Right cardiac atrium (tissue), 5 donors: ENCODE data around the gene TRIM24. TPM values are rescaled to one million over a fixed set of nuclear protein-coding genes. Genes with fewer than 3 reads are reported as not detected.

Source experiments
- ATAC-seq, 2 donors: fragments of 200-7000 bp; cut with Tn5 transposase; one replicate each; pipeline versions ENCODE4 v1.8.0 to v1.9.1; 2020; ENCODE audit warnings: moderate library complexity in 2 of 2, mild to moderate bottlenecking in 1 of 2
- DNase-seq, 3 donors: peaks; one replicate each; pipeline ENCODE4 v3.0.0-alpha.2; 2020
- H3K27ac ChIP-seq: one replicate; pipeline ENCODE4 v1.5.1; 2013; ENCODE audit warnings: mild to moderate bottlenecking, low read length, control low read depth, moderate library complexity
- H3K27me3 ChIP-seq: one replicate; pipeline ENCODE4 v1.6.1; 2013; ENCODE audit not compliant: control insufficient read depth, insufficient read depth
- H3K4me1 ChIP-seq: one replicate; pipeline ENCODE4 v1.6.1; 2013; ENCODE audit warnings: low read length; ENCODE audit not compliant: control insufficient read depth, insufficient read depth
- H3K4me3 ChIP-seq: one replicate; pipeline ENCODE4 v1.5.1; 2013; ENCODE audit warnings: low read length, control low read depth
- H3K9me3 ChIP-seq: one replicate; pipeline ENCODE4 v1.6.1; 2013; ENCODE audit warnings: low read length; ENCODE audit not compliant: control insufficient read depth
- WGBS: extraction: QIAGEN DNeasy Blood & Tissue Kit; methylation state at CpG from one replicate; pipeline ENCODE4 v1.1.7; 2013; 5-methylcytosine and 5-hydroxymethylcytosine counted together
- intact Hi-C, 4 donors: fragments of 100-400 bp; cut with DNase I; formaldehyde crosslinking; loops; one replicate each; pipeline versions ENCODE4 v1.11.0 to v1.14.0; 2022 to 2023
- polyA plus RNA-seq: library from polyadenylated mRNA; stranded (reverse); fragments of 200-250 nt; gene quantifications from one replicate; pipeline ENCODE4 v1.2.3, GENCODE V29; 2013
- total RNA-seq, 4 donors: library from RNA; stranded (reverse); fragmentation: NEBNext Ultra II Directional; extraction: Animal tissue kit (Norgen Biotek cat#: 25700); gene quantifications; one replicate each; pipeline ENCODE4 v1.2.1, GENCODE V29; 2021
- donor health status: healthy with polysubstance abuse.
- donor health status: DM: no; HTN: yes; CAD: no.
- donor health status: DM: no; HTN: no; CAD: no.
- donor health status: DM: no; HTN: yes; CAD: no; lungs with severe emphysema.
- donor health status: DM: yes; HTN: yes; CAD: no.

TRIM24 gene
- total and polyA plus RNA-seq, 5 donors, result 9.4 to 18.7 (median 18.5) TPM

- Histone ChIP-seq H3K4me3 (no peak overlapping the region), H3K9me3 (no peaks in the 10 kb centered on the region), H3K27ac (no peak overlapping the region), H3K4me1 (no peaks in the 10 kb centered on the region), H3K27me3 (no peaks in the 10 kb centered on the region)
- 80% methylated on average over 2 of the region's 2 CpGs for WGBS
- intact Hi-C loops, result no loop called here
- ATAC-seq (no peak), DNase-seq (no peak)
Observed at GRCh38 chr7:138434597-138435019, 25.5 kb upstream of the TRIM24 start.

DNA sequence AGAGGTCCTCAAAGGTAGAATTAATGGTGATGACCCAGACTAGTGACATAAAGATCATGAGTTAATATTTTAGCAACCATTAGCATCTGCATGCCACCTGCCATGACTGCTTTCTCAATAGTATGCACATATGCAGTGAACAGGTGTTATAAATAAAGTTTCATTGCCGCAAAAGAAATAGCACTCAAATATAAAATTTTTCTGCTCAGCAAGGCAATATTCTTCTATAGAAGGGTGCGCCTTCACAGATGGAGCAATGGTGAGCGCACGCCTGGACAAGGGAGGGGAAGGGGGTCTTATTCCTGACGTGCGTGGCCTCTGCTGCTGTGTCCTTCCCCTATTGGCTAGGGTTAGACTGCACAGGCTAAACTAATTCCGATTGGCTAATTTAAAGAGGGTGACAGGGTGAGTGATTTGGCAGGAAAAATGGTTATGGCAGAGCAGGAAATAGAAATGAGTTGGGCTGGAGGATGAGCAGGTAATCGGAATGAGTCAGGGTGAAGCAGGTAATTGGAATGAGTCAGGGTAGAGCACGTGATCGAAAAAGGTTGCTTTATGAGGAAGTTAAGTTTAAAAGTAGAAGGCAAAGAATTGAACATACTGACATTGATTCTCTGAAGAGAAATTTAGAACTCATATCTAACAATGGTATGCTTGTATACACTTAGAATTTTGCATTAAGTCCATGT lies 24.7 kb upstream of the TRIM24 start:
- Histone ChIP-seq H3K27me3 (no peaks in the 10 kb centered on the region), H3K27ac (no peak overlapping the region), H3K4me1 (no peaks in the 10 kb centered on the region), H3K4me3 (no peak overlapping the region), H3K9me3 (no peaks in the 10 kb centered on the region)
- DNase-seq (no peak), ATAC-seq (no peak)
- 96% methylated on average over 10 of the region's 10 CpGs for WGBS
- intact Hi-C loops, result no loop called here

DNA sequence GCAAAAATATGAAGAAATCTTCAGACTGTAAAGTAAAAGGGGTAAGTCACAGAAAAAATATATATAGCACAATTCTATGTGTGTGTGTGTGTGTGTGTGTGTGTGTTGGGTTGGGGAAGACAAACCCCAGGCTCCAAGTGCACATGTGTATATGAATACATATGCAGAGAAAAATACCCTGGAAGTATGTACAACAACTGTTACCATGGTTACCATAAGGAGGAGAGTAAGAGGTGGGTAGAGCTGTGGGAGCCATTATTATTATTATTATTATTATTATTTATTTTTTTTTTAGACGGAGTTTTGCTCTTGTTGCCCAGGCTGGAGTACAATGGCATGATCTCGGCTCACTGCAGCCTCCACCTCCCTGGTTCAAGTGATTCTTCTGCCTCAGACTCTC lies 23.7 kb upstream of the TRIM24 start:
- 93% methylated on average over 2 of the region's 2 CpGs for WGBS
- H3K9me3 ChIP-seq, result no peaks in the 10 kb centered on the region
- ATAC-seq (no peak), DNase-seq (no peak)
- intact Hi-C loops, result no loop called here
- H3K4me3 ChIP-seq, result no peak overlapping the region
- no peaks in the 10 kb centered on the region for H3K4me1 ChIP-seq
- no peak overlapping the region for H3K27ac ChIP-seq
- no peaks in the 10 kb centered on the region for H3K27me3 ChIP-seq

GRCh38 chr7:138440460-138440859 lies 19.6 kb upstream of the TRIM24 start:
- H3K4me1 ChIP-seq, result no peaks in the 10 kb centered on the region
- ATAC-seq (no peak), DNase-seq (no peak)
- no peaks in the 10 kb centered on the region for H3K9me3 ChIP-seq
- H3K27me3 ChIP-seq, result no peaks in the 10 kb centered on the region
- intact Hi-C loops, result no loop called here
- no peak overlapping the region for H3K27ac ChIP-seq
- WGBS, result 97% methylated on average over 17 of the region's 17 CpGs
- no peak overlapping the region for H3K4me3 ChIP-seq

- Histone ChIP-seq H3K4me1 (no peaks in the 10 kb centered on the region), H3K27ac (no peak overlapping the region), H3K9me3 (no peaks in the 10 kb centered on the region), H3K27me3 (no peaks in the 10 kb centered on the region), H3K4me3 (no peak overlapping the region)
- DNase-seq (no peak), ATAC-seq (no peak)
- intact Hi-C loops, result no loop called here
- WGBS, result 91% methylated on average over 3 of the region's 3 CpGs
Observed at GRCh38 chr7:138442822-138443221, 17.2 kb upstream of the TRIM24 start.

GRCh38 chr7:138449580-138449979 lies 10.5 kb upstream of the TRIM24 start:
- intact Hi-C loops, result no loop called here
- WGBS, result 91% methylated on average over 6 of the region's 6 CpGs
- H3K4me3 ChIP-seq, result no peak overlapping the region
- no peak for DNase-seq
- no peaks in the 10 kb centered on the region for H3K27me3 ChIP-seq
- H3K27ac ChIP-seq, result no peak overlapping the region
- ATAC-seq, result no peak
- no peaks in the 10 kb centered on the region for H3K4me1 ChIP-seq
- H3K9me3 ChIP-seq, result no peaks in the 10 kb centered on the region

DNA sequence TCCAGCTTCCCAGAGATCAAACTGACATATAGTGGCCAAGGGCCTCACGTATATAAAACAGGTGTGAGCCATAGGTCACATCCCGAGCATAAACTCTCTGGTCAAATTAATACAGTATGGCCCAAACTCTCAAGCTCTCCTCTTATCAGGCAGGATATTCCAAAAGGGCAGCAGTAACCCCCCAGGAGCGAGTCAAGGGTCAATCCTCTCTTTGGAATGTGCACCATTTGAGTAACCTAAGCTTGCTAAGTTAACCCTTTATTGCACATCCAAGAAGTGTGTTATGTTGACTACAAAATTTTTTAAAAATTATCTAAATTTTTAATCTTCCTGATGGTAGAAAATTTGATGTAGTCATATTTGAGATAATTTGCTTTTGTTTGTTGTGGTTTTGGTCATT lies 4.5 kb upstream of the TRIM24 start:
- WGBS, result 65% methylated on average over 3 of the region's 3 CpGs
- no peak for DNase-seq
- Histone ChIP-seq H3K27ac (no peak overlapping the region), H3K4me3 (no peak overlapping the region), H3K4me1 (no peaks in the 10 kb centered on the region), H3K9me3 (no peaks in the 10 kb centered on the region), H3K27me3 (no peaks in the 10 kb centered on the region)
- ATAC-seq, result no peak
- intact Hi-C loops, result no loop called here

DNA sequence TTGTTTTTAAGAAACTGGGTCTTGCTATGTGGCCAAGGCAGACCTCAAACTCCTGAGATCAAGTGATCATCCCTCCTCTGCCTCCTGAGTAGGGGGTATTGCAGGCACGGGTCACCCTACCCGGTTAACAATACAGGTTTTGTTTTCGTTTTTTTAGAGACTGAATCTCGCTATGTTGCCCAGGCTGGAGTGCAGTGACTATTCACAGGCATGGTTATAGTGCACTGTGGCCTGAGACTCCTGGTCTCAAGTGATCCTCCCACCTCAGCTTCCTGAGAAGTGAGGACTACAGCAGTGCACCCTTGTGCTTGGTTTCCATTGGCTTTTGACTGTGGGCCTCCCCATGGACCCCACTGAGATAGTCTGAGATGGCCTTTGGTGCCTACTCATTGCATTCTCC lies 3.8 kb upstream of the TRIM24 start:
- no peaks in the 10 kb centered on the region for H3K4me1 ChIP-seq
- H3K27ac ChIP-seq, result no peak overlapping the region
- no peak for DNase-seq
- no peaks in the 10 kb centered on the region for H3K27me3 ChIP-seq
- no peak overlapping the region for H3K4me3 ChIP-seq
- 90% methylated on average over 4 of the region's 4 CpGs for WGBS
- no peak for ATAC-seq
- intact Hi-C loops, result no loop called here
- no peaks in the 10 kb centered on the region for H3K9me3 ChIP-seq

DNA sequence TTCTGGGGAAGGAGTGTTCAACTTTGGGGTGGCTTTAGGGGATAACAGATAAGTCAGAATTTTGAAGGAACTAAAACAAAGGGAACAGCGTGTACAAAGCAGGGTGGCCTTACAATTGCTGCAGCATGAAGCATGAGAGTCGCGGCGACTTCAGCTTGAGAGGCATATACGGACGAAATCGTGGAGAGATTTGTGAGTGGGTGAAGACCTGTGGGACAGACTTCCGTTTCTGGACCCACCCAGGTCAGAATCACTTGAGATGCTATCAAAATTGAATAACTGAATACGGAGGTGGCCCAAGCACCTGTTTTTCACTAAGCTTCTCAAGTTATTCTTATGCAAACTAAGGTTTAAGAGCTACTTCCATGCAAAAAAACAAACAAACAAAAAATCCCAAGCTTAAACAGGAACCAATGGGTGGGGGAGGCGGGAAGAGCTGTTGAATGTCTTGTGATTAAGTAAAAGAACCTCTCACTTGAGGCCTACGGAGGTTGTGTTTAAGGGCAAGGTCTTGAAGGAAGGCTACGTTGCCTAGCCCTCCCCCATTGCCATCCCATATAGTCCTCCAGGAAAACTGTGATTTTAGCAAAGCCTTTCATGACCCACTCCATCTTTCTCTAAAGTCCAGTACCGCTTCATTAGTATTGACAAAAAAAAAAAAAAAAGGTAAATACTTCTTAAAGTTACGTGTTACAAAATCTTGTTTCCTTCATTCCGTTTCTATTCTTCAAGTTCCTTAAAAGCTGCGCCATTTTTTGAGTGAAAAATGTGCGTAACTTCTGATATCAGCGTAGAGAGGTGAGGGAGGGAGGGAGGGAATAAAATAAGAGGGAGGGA lies 1.3 kb upstream of the TRIM24 start:
- Histone ChIP-seq H3K27ac (no peak overlapping the region), H3K4me3 (no peak overlapping the region), H3K4me1 (no peaks in the 10 kb centered on the region), H3K27me3 (no peaks in the 10 kb centered on the region), H3K9me3 (no peaks in the 10 kb centered on the region)
- DNase-seq, result no peak
- WGBS, result 72% methylated on average over 18 of the region's 18 CpGs
- ATAC-seq, result no peak
- intact Hi-C loops, result no loop called here

GRCh38 chr7:138459413-138460175 lies 465 bp upstream of the TRIM24 start:
- Histone ChIP-seq H3K9me3 (no peaks in the 10 kb centered on the region), H3K4me3 (peak overlapping the region; percentile 47), H3K4me1 (no peaks in the 10 kb centered on the region), H3K27ac (no peak overlapping the region), H3K27me3 (no peaks in the 10 kb centered on the region)
- intact Hi-C loops, result no loop called here
- ATAC-seq (peak; percentile 99), DNase-seq (peak in 2 of 3 donors; percentile 98 to 99)
- 2% methylated on average over 31 of the region's 31 CpGs for WGBS
